GM19468 (cell line): ENCODE results near the gene PKD1.

Source experiments
- ATAC-seq: cut with Tn5 transposase; IDR thresholded peaks from one replicate; pipeline ENCODE4 v1.9.1; 2021; ENCODE audit warnings: mild to moderate bottlenecking, moderate library complexity, moderate number of reproducible peaks; ENCODE audit not compliant: unreplicated experiment; ENCODE audit errors: extremely low read depth

PKD1 gene

DNA sequence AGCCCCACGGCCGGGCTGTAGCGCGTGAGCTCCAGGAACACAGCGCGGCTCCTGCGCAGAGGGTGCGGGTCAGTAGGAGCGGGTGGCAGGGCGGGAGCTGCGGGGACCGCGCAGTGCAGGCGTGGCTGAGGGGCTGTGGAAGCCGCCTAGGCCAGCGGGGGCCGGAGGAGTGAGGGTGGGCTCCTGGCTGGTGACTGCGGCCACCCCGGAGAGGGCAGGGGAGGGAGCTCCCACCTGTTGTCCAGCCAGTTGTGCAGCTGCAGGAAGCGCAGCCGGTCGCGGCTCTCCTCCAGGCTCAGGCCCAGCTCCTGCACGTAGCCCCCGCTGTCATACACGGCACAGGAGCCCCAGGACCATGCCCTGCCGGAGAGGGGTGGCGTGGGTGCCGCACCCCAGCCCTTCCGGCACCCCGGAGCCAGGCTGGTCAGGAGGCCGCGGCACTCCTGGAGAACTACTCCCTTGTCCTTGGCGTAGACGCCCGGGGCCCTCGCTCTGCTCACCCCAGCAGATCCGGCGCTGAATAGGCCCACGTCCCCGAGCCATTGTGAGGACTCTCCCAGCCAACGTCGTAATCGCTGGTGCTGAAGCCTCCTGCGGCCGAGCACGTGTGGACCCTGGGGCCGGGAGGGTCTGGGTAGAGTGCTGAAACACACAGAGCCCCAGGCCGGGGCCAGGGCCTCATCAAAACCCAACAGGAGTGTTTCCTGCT, 44.0 kb downstream of the PKD1 start:
- ATAC-seq: no peak

GRCh38 chr16:2090777-2091546, 44.7 kb downstream of the PKD1 start:
- ATAC-seq: no peak

GRCh38 chr16:2090481-2090776, 45.3 kb downstream of the PKD1 start:
- ATAC-seq: no peak

DNA sequence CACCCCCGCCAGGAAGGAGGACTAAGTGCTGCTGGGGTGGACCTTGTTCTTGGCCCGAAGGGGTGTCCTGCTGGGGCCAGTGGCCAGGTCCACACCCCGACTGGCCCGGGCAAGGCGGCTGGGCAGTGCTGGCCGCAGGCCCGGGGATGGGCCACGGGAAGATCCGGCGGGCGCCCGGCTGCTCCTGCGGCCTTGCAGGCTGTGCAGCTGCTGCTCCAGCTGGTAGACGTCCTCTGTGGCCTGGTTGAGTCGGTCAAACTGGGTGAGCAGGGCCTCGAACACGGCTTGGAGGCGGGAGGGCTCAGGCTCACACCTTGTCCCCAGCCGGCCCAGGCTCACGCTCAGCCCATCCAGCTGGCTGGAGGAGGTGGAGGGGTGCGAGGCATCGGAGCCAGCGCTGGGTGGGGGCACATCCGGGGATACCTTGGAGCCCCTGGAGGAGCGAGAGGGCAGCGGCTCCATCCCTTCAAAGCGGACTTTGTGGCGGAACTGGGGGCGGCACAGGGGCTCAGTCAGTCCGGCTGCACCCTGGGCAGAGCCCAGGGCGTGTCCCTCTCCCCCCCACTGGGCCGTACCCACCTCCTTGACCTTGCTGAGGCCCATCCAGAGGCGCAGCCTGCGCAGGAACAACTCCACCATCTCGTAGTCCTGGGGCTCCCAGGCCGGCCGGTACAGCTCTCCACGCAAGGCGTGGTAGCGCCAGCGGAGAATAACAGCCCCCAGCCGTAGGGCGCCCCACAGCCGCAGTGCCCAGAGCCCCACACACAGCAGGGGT, 45.8 kb downstream of the PKD1 start:
- ATAC-seq: no peak

DNA sequence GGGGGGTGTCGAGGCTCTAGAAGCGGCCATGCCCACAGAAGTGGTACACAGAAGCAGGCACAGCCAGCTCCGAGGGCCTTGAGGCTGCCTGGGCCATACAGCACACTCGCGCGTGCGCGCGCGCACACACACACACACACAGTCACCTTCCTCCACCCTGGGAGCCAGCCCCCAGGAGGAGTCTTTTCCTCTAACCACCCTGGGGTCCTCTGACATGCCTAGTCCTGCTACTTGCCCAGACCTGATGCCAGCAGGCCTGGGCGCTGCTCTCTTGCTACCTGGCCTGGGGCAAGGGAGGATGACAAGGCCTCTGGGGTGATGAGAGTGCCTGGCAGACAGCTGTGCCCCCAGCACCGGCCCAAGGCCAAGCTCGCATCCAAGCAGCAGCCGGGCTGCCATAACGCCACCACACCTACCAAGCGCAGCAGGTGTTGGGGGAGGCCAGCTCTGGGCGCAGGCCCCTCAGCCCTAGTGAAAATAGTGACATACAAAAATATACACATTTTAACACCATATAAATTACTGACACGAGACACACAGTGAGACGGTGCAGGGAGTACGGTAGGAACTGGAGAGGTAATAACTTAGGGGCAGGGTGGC, 46.8 kb downstream of the PKD1 start:
- no peak for ATAC-seq

DNA sequence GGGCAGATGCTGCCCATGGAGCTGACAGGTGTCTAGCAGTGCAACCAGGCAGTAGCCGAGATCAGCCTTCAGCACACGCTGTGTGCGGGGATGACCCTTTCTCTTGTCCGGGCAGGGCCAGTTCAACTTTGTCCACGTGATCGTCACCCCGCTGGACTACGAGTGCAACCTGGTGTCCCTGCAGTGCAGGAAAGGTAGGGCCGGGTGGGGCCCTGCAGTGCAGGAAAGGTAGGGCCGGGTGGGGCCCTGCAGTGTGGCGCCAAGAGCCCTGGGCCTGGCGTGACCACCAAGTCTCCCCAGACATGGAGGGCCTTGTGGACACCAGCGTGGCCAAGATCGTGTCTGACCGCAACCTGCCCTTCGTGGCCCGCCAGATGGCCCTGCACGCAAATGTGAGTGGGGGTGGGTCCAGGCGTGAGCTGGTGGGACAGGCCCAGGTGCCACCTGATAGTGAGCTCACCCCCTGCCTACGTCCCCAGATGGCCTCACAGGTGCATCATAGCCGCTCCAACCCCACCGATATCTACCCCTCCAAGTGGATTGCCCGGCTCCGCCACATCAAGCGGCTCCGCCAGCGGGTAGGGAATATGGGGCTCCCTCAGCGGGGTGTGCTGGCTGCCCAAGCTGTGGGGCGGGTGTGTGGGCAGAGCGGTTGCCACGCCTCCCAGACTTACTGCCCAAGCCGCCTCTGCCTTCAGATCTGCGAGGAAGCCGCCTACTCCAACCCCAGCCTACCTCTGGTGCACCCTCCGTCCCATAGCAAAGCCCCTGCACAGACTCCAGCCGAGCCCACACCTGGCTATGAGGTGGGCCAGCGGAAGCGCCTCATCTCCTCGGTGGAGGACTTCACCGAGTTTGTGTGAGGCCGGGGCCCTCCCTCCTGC, 47.7 kb downstream of the PKD1 start:
- no peak for ATAC-seq

DNA sequence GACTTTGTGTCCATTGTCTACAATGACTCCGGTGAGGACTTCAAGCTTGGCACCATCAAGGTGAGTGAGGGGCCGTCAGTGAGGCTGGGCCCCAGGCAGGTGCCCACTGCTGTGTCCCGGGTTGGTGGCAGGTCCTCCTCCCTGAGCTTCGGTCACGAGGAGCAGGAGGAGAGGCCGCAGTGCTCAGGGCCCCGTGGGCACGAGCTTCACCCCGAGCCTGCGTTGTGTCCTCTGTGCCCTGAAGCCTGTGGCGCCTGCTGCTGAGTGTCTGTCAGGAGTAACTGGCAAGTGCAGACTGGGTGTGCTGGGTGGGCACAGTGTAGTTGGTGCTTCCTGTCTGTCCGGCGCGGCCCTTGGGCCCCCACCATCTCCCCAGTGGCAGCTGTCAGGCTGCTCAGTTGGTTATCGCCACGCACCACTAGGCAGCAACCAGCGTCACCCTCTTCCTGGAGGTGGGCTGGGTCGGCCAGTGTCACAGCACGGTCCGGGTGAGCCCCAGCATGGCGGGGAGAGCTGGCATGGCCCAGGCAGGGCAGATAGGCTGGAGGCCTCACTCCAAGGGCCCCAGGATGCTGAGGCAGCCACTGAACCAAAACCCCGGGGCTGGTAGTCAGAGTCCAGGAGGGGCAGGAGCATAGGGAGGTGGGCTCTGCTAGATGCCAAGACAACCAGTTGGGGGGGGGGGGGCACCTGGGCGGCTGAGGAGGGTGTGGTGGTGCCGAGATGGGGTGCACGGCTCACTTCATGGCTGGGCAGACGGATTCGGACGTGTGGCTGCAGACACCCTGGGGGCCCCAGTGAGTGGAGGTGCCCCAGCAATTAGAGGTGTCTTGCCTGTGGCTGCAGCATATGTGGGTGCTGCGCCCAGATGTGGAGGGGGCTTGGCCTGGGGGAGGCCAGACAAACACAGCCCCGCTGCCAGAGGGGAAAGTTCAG, 48.6 kb downstream of the PKD1 start:
- no peak for ATAC-seq

GRCh38 chr16:2086106-2086742, 49.5 kb downstream of the PKD1 start:
- ATAC-seq: no peak

DNA sequence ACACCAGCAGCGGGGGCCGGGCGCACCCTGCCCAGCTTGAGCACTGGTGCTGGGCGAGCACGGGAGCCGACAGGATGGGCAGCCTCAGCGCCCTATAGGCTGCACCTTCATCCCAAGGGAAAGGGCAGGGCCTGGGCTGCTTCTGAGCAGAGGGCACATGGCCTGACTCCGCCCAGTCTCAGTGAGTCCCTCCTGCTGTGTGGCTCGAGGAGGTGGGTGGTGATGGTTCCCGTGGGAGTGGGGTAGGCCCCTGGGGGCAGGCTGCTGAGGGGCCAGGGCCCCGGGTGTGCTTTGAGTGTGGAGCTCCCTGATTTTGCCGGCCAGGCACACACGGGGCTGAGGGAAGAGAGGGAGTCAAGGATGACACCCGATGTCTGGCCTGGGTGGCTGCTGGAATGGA, 50.0 kb downstream of the PKD1 start:
- no peak for ATAC-seq

DNA sequence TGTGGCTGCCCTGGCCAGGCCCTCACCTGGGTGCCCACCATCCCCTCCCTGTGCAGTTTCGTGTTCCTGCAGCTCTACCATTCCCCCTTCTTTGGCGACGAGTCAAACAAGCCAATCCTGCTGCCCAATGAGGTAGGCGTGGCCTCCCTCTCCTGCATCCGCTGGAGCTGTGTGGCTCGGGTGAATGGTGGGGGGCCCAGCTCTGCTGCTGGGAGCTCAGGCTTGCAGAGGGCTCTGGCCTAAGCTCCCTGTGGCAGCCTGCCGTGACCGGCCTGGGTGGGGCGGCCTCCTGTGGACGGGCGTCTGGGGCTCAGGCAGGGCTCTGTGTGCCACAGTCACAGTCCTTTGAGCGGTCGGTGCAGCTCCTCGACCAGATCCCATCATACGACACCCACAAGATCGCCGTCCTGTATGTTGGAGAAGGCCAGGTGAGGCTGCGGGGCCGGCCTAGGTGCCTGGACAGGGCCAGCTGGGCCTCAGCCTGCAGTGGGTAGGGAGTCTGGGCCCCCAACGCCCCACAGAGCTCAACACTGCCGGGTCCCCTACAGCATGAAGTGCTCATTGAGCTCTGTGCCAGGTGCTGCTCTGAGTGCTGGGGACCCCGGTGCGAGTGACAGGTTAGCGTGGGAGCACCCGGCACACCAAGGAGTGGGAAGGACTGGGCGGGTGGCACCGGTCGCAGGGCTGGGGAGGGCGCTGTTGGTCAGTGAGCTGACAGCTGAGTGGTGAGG, 50.6 kb downstream of the PKD1 start:
- no peak for ATAC-seq

- no peak for ATAC-seq
Observed at GRCh38 chr16:2083876-2084780, 51.6 kb downstream of the PKD1 start.

- no peak for ATAC-seq
Observed at GRCh38 chr16:2083409-2083808, 52.3 kb downstream of the PKD1 start.

GRCh38 chr16:2082983-2083364, 52.7 kb downstream of the PKD1 start:
- ATAC-seq: no peak

GRCh38 chr16:2082171-2082982, 53.3 kb downstream of the PKD1 start:
- ATAC-seq: no peak

- no peak for ATAC-seq
Observed at GRCh38 chr16:2081201-2082084, 54.3 kb downstream of the PKD1 start.
